Measurements from ENCODE around the gene OLFM2. TPM values are rescaled to one million over a fixed set of nuclear protein-coding genes. Genes with fewer than 3 reads are reported as not detected.
A peak's percentile ranks its signal among the peaks of the same experiment; 100 is the strongest.
"Not testable (repeated sequence)": the region's sequence is repeated elsewhere in the genome, so short reads cannot be mapped to it uniquely, and the experiment has no call there.

The OLFM2 gene
- total RNA-seq, 1 donor from 2014 or later, result 0.75 TPM

DNA sequence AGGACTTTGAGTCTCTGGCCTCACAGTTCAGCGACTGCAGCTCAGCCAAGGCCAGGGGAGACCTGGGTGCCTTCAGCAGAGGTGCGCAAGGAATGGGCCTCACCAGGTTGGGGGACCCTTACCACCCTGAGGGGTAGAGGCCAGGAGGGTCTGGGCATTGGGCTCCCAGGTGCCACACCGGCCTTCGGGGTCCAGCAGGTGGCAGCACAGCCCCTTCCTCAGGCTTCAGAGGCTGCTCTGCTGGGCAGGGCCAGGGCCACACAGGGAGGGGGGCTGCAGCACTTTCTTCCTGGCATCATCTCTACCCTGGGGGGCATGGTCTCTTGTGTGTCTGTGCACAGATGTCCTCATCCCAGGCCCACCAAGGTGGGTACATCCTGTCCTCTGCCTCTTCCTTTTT is 88.3 kb downstream of the OLFM2 start:
- TF ChIP-seq CTCF (conservative IDR thresholded peaks at IDR 0.05; ENCODE audit: low read depth, low read length), result peak; percentile 63
- H3K4me3 ChIP-seq (ENCODE audit: low read depth, low read length), result no peak overlapping the region
- DNase-seq (ENCODE audit: low read depth), result no peak

GRCh38 chr19:9847087-9847671 is 89.1 kb downstream of the OLFM2 start:
- no peak for DNase-seq (ENCODE audit: low read depth)
- TF ChIP-seq CTCF (conservative IDR thresholded peaks at IDR 0.05; ENCODE audit: low read depth, low read length), result no peak

GRCh38 chr19:9843626-9844273 is 92.6 kb downstream of the OLFM2 start:
- not testable (repeated sequence) for DNase-seq (ENCODE audit: low read depth); H3K4me3 ChIP-seq (ENCODE audit: low read depth, low read length)

More at GRCh38 chr19:9847087-9847671, 89.1 kb downstream of the OLFM2 start:
- H3K4me3 ChIP-seq (ENCODE audit: low read depth, low read length), result no peak overlapping the region

- no peak overlapping the region for H3K4me3 ChIP-seq (ENCODE audit: low read depth, low read length)
- no peak for DNase-seq (ENCODE audit: low read depth)
Measured at GRCh38 chr19:9842834-9843625, 93.3 kb downstream of the OLFM2 start.

DNA sequence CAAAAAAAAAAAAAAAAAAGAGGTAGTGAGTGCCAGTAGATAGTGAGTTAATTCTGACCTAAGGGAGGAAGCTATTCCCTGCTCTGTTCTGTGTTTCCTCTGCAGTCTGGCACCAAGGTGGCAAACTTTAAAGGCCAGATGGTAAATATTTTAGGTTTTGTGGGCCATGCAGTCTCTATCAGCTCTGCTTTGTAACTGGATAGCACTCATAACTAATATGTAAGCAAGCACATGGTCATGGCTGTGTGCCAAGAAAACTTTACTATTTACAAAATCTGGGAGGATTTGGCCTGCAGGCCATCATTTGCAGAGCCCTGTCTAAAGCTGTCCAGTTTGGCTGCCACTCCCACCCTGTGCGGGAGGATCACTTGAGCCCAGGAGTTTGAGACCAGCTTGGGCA is 96.9 kb downstream of the OLFM2 start:
- DNase-seq (ENCODE audit: low read depth), result no peak
- no peak for TF ChIP-seq CTCF (conservative IDR thresholded peaks at IDR 0.05; ENCODE audit: low read depth, low read length)
- H3K4me3 ChIP-seq (ENCODE audit: low read depth, low read length), result no peak overlapping the region

More at GRCh38 chr19:9842834-9843625, 93.3 kb downstream of the OLFM2 start:
- no peak for TF ChIP-seq CTCF (conservative IDR thresholded peaks at IDR 0.05; ENCODE audit: low read depth, low read length)

- H3K4me3 ChIP-seq (ENCODE audit: low read depth, low read length), result no peak overlapping the region
- DNase-seq (ENCODE audit: low read depth), result no peak
- no peak for TF ChIP-seq CTCF (conservative IDR thresholded peaks at IDR 0.05; ENCODE audit: low read depth, low read length)
Measured at GRCh38 chr19:9838324-9838723, 98.0 kb downstream of the OLFM2 start.

- TF ChIP-seq CTCF (conservative IDR thresholded peaks at IDR 0.05; ENCODE audit: low read depth, low read length), result no peak
- H3K4me3 ChIP-seq (ENCODE audit: low read depth, low read length), result peak overlapping the region; percentile 96
- DNase-seq (ENCODE audit: low read depth), result no peak
Measured at GRCh38 chr19:9836021-9836420, 100.3 kb downstream of the OLFM2 start.
